Dermis blood vessel endothelial cell (primary cell): ENCODE data around the gene RPS21. TPM values are rescaled to one million over a fixed set of nuclear protein-coding genes. Genes with fewer than 3 reads are reported as not detected.
A peak's percentile ranks its signal among the peaks of the same experiment; 100 is the strongest.
"Not testable (repeated sequence)": the region's sequence is repeated elsewhere in the genome, so short reads cannot be mapped to it uniquely, and the experiment has no call there.

ENCODE experiments used
- DNase-seq: peaks from one replicate; pipeline ENCODE4 v3.0.0; 2010
- total RNA-seq: library from RNA; depleted of rRNA; stranded (reverse); fragments of >200 nt; gene quantifications from 2 replicates; pipeline ENCODE4 v1.2.3, GENCODE V29; 2014

Gene RPS21
- total RNA-seq, 1 donor from 2014 or later: 1,095 TPM

GRCh38 chr20:62412194-62413024, 25.5 kb downstream of the RPS21 start:
- no peak for DNase-seq

DNA sequence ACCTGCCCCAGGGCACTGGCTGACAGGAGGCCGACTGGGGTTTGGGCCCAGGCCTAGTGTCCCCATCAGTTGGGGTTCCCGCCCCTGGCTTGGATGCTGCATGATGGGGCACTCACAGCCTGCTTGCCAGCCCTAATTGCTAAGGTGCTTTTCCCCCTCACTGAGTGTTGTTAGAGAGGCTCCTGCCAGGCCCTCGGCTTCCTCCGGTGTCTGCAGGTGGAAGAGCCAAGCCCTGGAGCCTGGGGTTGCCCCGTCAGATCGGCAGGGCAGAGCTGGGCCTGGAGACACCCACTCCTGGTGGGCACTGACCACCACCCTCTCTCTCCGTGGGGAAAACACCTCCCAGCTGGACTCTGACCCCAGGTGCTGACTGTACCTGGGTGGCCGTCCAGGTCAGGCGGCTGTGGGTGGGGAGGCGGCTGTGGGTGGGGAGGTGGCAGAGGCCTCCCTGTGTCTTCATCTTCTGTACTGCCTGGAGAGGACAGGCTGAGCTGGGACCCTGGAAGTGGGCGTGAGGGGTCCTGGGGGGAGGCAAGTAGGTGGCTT, 26.2 kb downstream of the RPS21 start:
- DNase-seq: no peak

DNA sequence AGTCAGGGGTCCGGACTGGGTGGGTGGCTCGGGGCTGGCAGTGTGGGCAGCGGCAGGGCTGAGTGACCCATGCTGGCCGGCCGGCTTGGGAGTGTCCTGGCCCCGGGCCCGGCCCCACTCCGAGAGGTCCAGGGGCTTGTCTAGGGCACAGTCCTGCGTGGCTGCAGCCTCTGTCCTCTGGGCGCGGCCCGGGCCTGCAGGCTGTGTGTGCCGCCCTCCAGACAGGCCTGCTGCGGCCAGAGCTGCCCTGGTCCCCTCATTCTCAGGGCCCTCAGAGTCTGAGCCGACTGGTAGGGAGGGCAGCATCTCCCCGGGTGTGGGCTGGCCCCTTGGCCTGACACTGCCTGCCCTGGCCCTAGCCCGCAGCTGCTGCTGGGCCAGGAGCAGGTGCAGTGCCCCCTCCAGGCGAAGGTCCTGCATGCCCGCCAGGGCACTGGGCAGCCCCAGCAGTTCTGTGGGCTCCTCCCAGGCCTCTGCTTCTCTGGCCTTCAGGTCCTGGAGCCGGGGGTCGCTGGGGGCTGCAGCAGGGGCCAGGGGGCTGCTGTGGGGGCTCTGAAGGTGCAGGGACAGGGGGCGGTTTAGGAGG, 27.1 kb downstream of the RPS21 start:
- peak; percentile 23 for DNase-seq

DNA sequence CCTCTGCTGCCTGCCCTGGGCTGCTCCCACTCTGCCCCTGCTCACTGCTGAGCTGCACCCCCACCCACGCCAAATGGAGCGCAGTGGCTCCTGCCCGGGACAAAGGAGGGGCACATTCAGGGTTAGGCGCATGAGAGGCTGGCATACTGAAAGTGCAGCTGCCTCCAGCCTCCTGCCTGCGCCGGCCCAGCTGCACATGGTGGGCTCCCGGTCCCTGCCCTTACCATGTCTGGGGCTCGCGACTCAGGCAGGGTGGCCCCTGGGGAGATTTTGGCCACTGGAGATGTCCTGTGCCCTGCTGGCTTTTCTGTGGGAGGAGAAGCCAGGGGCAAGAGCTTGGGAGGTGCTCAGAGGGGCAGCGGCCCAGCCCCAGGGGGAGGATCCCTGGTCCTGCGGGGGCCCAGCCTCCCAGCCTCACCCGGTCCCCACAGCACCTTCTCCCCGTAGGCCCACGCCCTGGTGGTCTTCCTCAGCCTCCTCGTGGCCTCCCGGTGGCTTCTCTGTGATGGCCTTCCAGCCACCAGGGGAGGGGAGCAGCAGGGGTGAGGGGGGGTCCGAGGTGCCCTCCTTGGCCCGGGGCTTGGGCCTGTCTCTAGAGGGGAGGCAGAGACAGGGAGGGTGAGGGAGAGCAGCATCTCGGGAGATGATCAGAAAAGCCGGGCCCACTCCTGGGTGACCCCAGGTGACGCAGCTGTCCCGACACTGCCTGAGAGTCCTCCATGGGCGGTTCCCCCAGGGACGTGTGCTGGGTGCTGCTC, 28.6 kb downstream of the RPS21 start:
- no peak for DNase-seq

GRCh38 chr20:62416651-62417637, 30.0 kb downstream of the RPS21 start:
- no peak for DNase-seq

DNA sequence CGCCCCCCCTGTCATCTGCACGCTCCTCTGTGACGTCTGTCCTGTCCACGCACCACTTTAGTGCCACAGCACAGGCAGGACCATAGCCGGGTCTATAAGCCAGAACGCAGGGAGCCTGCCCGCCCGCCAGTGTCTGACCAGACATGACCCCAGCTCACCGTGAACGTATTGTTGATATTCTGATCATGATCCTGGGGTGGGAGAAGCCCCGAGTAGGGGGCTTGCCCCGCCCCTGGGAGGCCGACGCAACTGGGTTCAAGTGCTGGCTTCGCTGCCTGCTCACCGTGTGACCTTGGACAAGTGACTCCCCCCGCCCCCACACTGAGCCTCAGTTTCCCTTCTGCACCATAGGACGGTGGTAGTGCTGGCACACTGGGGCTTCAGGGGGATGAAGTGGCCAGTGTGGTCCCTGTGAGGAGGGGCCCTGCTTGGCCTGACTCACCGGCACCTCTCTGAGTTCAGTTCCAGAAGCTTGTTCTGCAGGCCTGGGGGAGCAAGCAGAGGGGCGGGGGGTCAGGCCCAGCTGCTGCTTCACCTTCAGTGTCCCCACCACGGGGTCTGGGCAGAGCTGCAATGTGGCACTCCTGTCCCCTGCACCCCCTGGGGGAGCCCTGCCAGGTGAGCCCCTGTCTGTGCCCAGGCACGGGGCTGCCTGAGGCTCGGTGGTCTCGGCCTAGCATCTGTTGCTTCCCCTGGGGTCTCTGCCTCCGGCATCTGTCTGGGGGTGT, 31.2 kb downstream of the RPS21 start:
- no peak for DNase-seq

GRCh38 chr20:62418709-62419487, 32.0 kb downstream of the RPS21 start:
- DNase-seq: no peak

DNA sequence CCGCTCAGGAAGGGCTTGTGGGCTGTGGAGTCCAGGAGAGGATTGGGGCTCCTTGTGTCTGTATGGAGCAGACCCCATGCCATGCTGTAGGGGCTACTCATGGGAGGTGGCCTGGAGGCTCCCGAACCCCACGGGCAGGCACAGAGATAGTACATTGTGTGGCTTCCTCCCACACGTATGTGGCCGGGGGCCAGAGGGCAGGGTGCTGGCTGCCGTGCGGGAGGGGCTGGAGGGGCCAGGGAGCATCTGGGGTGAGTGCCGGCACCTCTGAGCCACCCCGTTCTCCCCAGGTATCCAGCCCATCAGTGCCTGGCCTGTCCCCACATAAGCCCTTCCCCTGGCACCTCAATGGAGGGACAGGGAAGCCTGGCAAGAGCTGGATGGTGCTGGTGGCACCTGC, 32.9 kb downstream of the RPS21 start:
- DNase-seq: no peak

DNA sequence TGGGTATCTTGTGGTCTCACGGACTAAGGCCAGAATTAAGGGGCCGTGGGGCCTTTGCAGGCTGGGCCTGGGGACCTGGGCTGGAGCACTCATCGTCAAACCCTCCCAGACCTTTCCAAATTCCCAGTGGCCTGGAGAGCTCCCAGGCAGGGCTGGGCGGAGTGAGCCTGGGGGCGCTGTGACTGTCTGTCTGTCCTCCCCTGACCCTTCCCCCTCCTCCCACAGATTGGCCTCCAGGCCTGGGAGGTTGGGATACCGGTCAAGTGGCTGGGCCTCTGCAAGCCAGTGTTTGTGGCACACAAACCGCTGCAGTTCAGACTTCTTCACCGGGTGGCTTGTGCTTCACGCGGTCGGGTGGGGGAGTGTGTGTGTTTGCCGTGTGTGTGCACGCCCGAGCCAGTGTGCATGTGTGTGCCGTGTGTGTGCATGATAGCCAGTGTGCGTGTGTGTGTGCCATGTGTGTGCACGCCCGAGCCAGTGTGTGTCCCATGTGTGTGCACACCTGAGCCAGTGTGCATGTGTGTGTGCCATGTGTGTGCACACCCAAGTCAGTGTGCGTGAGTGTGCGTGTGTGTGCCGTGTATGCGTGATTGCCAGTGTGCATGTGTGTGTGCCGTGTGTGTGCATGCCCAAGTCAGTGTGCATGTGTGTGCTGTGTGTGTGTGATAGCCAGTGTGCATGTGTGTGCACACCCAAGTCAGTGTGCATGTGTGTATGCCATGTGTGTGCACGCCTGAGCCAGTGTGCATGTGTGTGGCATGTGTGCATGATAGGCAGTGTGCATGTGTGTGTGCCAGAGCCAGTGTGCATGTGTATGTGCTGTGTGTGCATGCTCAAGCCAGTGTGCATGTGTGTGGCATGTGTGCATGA, 34.2 kb downstream of the RPS21 start:
- DNase-seq: no peak

DNA sequence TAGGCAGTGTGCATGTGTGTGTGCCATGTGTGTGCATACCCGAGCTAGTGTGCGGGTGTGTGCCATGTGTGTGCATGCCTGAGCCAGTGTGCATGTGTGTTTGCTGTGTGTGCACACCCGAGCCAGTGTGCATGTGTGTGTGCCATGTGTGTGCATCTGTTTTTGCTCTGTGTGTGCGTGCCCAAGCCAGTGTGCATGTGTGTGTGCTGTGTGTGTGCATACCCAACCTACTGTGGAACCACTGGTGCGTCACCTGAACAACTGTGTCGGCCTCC, 34.8 kb downstream of the RPS21 start:
- DNase-seq: no peak

DNA sequence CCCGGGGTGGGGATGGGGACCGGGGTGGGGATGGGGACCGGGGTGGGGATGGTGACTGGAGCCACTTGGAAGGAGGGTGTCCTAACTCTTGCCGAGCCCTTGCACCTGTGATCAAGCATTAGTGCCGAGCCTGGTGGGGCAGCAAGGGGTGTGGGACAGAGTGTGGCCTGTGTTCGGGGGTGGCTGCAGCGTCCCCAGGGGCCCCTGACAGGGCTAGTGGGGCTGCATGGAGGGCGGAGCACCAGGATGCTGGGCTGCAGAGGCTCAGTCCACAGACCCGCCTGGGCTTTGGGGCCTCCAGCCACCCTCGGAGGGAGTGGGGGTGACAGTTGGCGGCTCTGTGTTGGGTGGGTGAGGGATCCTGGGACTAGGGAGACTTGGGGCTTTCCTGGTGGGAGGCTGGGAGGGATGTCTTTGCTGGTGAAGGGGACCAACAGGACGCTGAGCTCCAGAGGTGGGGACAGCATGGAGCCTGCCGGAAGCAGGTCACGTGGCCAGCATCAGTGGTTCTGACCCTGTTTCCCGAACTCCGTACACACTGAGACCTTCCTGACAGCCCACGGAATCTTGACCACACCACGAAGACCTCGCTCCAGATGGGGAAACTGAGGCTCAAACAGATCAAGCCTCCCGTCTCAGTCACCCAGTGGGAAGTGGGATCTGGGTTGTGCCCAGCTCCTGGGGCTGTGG, 35.9 kb downstream of the RPS21 start:
- DNase-seq: no peak

DNA sequence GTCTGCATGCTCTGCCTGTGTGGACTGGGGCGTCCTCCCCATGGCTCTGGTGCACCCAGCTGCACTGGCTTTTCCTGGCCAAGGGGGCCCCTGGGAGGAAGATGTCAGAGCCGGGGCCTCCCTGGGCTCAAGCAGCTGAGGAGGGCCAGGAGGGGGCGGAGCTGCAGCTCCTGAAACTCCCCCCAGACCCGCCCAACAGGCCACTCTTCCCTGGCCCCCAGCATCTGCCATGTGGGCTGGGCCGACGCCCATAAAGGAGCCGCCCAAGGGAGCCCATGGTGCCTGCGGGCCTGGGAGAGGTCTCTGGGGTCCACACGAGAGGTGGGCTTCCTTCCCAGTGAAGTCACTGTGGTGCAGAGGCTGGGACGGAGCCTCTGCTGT, 36.4 kb downstream of the RPS21 start:
- no peak for DNase-seq

GRCh38 chr20:62424249-62425107, 37.6 kb downstream of the RPS21 start:
- no peak for DNase-seq

- no peak for DNase-seq
Observed at GRCh38 chr20:62425281-62426058, 38.6 kb downstream of the RPS21 start.

DNA sequence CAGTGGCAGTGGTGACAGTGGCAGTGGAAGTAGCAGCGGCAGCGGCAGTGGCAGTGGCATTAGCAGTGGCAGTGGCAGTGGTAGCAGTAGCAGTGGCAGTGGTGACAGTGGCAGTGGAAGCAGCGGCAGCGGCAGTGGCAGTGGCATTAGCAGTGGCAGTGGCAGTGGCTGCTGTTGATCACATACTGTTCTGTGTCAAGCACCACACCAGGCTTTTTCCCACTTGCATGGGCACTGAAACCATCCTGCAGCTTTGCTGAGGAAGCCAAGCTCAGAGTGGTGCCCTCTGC, 39.1 kb downstream of the RPS21 start:
- DNase-seq: not testable (repeated sequence)

- DNase-seq: no peak
Observed at GRCh38 chr20:62426699-62427131, 39.8 kb downstream of the RPS21 start.

GRCh38 chr20:62427172-62428001, 40.5 kb downstream of the RPS21 start, which contains the start of gene RBBP8NL:
Gene RBBP8NL, minus strand, starts transcription at chr20:62427539. Its CDS starts 7,892 bp downstream, at chr20:62419647.
- DNase-seq: no peak
